AG04449 (cell line): ENCODE data around the gene MBTD1.
A peak's percentile ranks its signal among the peaks of the same experiment; 100 is the strongest.

ENCODE experiments used
- CTCF ChIA-PET: fragments of 350-600 bp; formaldehyde crosslinking; extraction: SDS; loops from one replicate; lab custom pipeline; 2021; ENCODE audit warnings: antibody characterized with exemption; lab: Yijun Ruan, JAX
- POLR2A ChIA-PET: fragments of 400-600, 350-600 bp; formaldehyde crosslinking; extraction: SDS; loops from one replicate; lab custom pipeline; 2020; ENCODE audit warnings: antibody characterized with exemption, inconsistent platforms; lab: Yijun Ruan, JAX
- DNase-seq: peaks from one replicate; pipeline ENCODE4 v3.0.0-alpha.2; 2010; ENCODE audit warnings: low read depth, low spot score
- H3K4me3 ChIP-seq: 2 replicates; pipeline ENCODE4 v1.5.1; 2011; ENCODE audit warnings: low read depth, mild to moderate bottlenecking, control low read depth, low read length
- CTCF ChIP-seq: IDR thresholded peaks from one replicate; pipeline ENCODE4 v1.5.1; 2011; ENCODE audit warnings: mild to moderate bottlenecking, moderate library complexity, low read length, control low read depth, inconsistent platforms; ENCODE audit not compliant: insufficient read depth; ENCODE audit errors: missing control alignments

Gene MBTD1

GRCh38 chr17:51263006-51263405, 3.2 kb upstream of the MBTD1 start:
- peak; percentile 37 for DNase-seq
- POLR2A ChIA-PET: no interaction called here
- no peak overlapping the region for H3K4me3 ChIP-seq
- TF ChIP-seq CTCF: no peak
- CTCF ChIA-PET: interaction anchor here (1.6 kb wide), 1 partner anchor 10 kb away, joined by 3 read pairs; no protein-coding TSS in a partner anchor

GRCh38 chr17:51261024-51261963, 1.4 kb upstream of the MBTD1 start:
- no peak for DNase-seq
- ChIA-PET CTCF (interaction anchor here (0.7 kb wide), 1 partner anchor 18 kb away, joined by 3 read pairs; no protein-coding TSS in a partner anchor), POLR2A (no interaction called here)
- H3K4me3 ChIP-seq: peak overlapping the region; percentile 82
- no peak for TF ChIP-seq CTCF

GRCh38 chr17:51260237-51261023, 581 bp upstream of the MBTD1 start, which contains the start of gene UTP18:
Gene UTP18, plus strand, starts transcription at chr17:51260546. Its CDS starts 39 bp downstream, at chr17:51260585.
- no peak for TF ChIP-seq CTCF
- H3K4me3 ChIP-seq: peak within 1 kb of the TSS; percentile 82
- ChIA-PET POLR2A (no interaction called here), CTCF (no interaction called here)
- DNase-seq: peak; percentile 87

- DNase-seq: no peak
- no peak for TF ChIP-seq CTCF
- ChIA-PET CTCF (no interaction called here), POLR2A (no interaction called here)
- peak overlapping the region; percentile 82 for H3K4me3 ChIP-seq
Measured at GRCh38 chr17:51258756-51259563, 889 bp downstream of the MBTD1 start.

GRCh38 chr17:51257150-51258081, 2.4 kb downstream of the MBTD1 start:
- CTCF ChIA-PET: interaction anchor here (0.7 to 1.0 kb wide), 2 partner anchors 12 to 15 kb away, joined by 3 read pairs; no protein-coding TSS in a partner anchor
- no peak overlapping the region for H3K4me3 ChIP-seq
- POLR2A ChIA-PET: interaction anchor here (0.8 to 0.9 kb wide), 2 partner anchors 82 to 92 kb away, joined by 3 to 4 read pairs; partner anchors contain the start of gene NME2
- DNase-seq: no peak
- TF ChIP-seq CTCF: no peak
